H9 (cell line): Measurements from ENCODE around the gene RAB11FIP4. TPM values are rescaled to one million over a fixed set of nuclear protein-coding genes. Genes with fewer than 3 reads are reported as not detected.

ENCODE experiments used
- DNase-seq: peaks from one replicate; pipeline ENCODE4 v3.0.0-alpha.2; 2017
- H2AFZ ChIP-seq: one replicate; pipeline ENCODE4 v1.6.1; 2013; ENCODE audit warnings: mild to moderate bottlenecking, low read length, control low read depth, moderate library complexity
- H2AK5ac ChIP-seq: 2 replicates; pipeline ENCODE4 v1.6.1; 2013; ENCODE audit warnings: low read length, control low read depth, mixed read lengths; ENCODE audit not compliant: insufficient read length
- H2BK120ac ChIP-seq: one replicate; pipeline ENCODE4 v1.6.1; 2013; ENCODE audit warnings: low read depth, mild to moderate bottlenecking, low read length, control low read depth, inconsistent platforms; ENCODE audit not compliant: poor library complexity, severe bottlenecking
- H2BK12ac ChIP-seq: 2 replicates; pipeline ENCODE4 v1.6.1; 2013; ENCODE audit warnings: low read length, control low read depth, mixed read lengths, low read depth; ENCODE audit not compliant: insufficient read length
- H2BK15ac ChIP-seq: 2 replicates; pipeline ENCODE4 v1.6.1; 2013; ENCODE audit warnings: low read depth, low read length, control low read depth
- H2BK20ac ChIP-seq: one replicate; pipeline ENCODE4 v1.6.1; 2013; ENCODE audit warnings: low read depth, mild to moderate bottlenecking, low read length, control low read depth, inconsistent platforms; ENCODE audit not compliant: poor library complexity, severe bottlenecking
- H2BK5ac ChIP-seq: 2 replicates; pipeline ENCODE4 v1.6.1; 2013; ENCODE audit warnings: low read length, control low read depth, mixed read lengths; ENCODE audit not compliant: insufficient read length
- H3K14ac ChIP-seq: 2 replicates; pipeline ENCODE4 v1.6.1; 2013; ENCODE audit warnings: low read length, control low read depth; ENCODE audit not compliant: insufficient read depth
- H3K18ac ChIP-seq: 2 replicates; pipeline ENCODE4 v1.6.1; 2013; ENCODE audit warnings: low read depth, mild to moderate bottlenecking, mixed read lengths, low read length, control low read depth; ENCODE audit not compliant: insufficient read length
- H3K23ac ChIP-seq: 2 replicates; pipeline ENCODE4 v1.6.1; 2013; ENCODE audit warnings: low read length, control low read depth, mixed read lengths, low read depth; ENCODE audit not compliant: insufficient read length
- H3K23me2 ChIP-seq: 2 replicates; pipeline ENCODE4 v1.6.1; 2013; ENCODE audit warnings: low read depth, mild to moderate bottlenecking, mixed read lengths, low read length, control low read depth; ENCODE audit not compliant: insufficient read length, poor library complexity, severe bottlenecking
- H3K27ac ChIP-seq: 2 replicates; pipeline ENCODE4 v1.5.1; 2013; ENCODE audit warnings: low read length, control low read depth, mixed read lengths, low read depth; ENCODE audit not compliant: insufficient read length
- H3K27me3 ChIP-seq: 2 replicates; pipeline ENCODE4 v1.6.1; 2013; ENCODE audit warnings: low read length, control low read depth, inconsistent platforms; ENCODE audit not compliant: insufficient read depth
- H3K4ac ChIP-seq: 2 replicates; pipeline ENCODE4 v1.6.1; 2013; ENCODE audit warnings: low read depth, mild to moderate bottlenecking, control low read depth, inconsistent platforms, low read length, moderate library complexity
- H3K4me1 ChIP-seq: 2 replicates; pipeline ENCODE4 v1.6.1; 2013; ENCODE audit warnings: low read length, control low read depth, inconsistent platforms; ENCODE audit not compliant: insufficient read depth
- H3K4me2 ChIP-seq: 2 replicates; pipeline ENCODE4 v1.6.1; 2013; ENCODE audit warnings: low read length, control low read depth, mixed read lengths; ENCODE audit not compliant: insufficient read length, insufficient read depth
- H3K56ac ChIP-seq: 2 replicates; pipeline ENCODE4 v1.6.1; 2013; ENCODE audit warnings: low read depth, mild to moderate bottlenecking, mixed read lengths, low read length, control low read depth; ENCODE audit not compliant: insufficient read length
- H3K79me1 ChIP-seq: 2 replicates; pipeline ENCODE4 v1.6.1; 2013; ENCODE audit warnings: low read depth, mild to moderate bottlenecking, moderate library complexity, low read length, control low read depth, inconsistent platforms; ENCODE audit not compliant: insufficient read depth, poor library complexity, severe bottlenecking
- H3K79me2 ChIP-seq: 2 replicates; pipeline ENCODE4 v1.6.1; 2013; ENCODE audit warnings: low read length, control low read depth, inconsistent platforms; ENCODE audit not compliant: insufficient read depth
- H3K9ac ChIP-seq: 2 replicates; pipeline ENCODE4 v1.6.1; 2013; ENCODE audit warnings: low read length, control low read depth, mixed read lengths; ENCODE audit not compliant: insufficient read length; ENCODE audit errors: extremely low read depth
- H3K9me3 ChIP-seq: one replicate; pipeline ENCODE4 v1.6.1; 2013; ENCODE audit warnings: low read depth, low read length, inconsistent platforms; ENCODE audit not compliant: control insufficient read depth
- H3T11ph ChIP-seq: one replicate; pipeline ENCODE4 v1.6.1; 2013; ENCODE audit warnings: mild to moderate bottlenecking, low read length, control low read depth, inconsistent platforms
- H4K20me1 ChIP-seq: one replicate; pipeline ENCODE4 v1.6.1; 2013; ENCODE audit not compliant: control insufficient read depth, insufficient read length, insufficient read depth
- H4K5ac ChIP-seq: 2 replicates; pipeline ENCODE4 v1.6.1; 2013; ENCODE audit warnings: low read depth, mild to moderate bottlenecking, mixed read lengths, low read length, control low read depth; ENCODE audit not compliant: insufficient read length
- H4K8ac ChIP-seq: replicated peaks from 2 replicates; pipeline ENCODE4 v1.6.1; 2013; ENCODE audit warnings: low read length, control low read depth, mixed read lengths, low read depth; ENCODE audit not compliant: insufficient read length
- H4K91ac ChIP-seq: 2 replicates; pipeline ENCODE4 v1.6.1; 2013; ENCODE audit warnings: low read depth, mild to moderate bottlenecking, moderate library complexity, mixed read lengths, low read length, control low read depth; ENCODE audit not compliant: insufficient read length
- H3K27ac Mint-ChIP-seq, 3 experiments: 2 replicates in 2 of 3; 3 replicates in 1 of 3; pipeline ENCODE4 v1.8.0; 2020 to 2021; ENCODE audit warnings: mixed read lengths in 3 of 3, mild to moderate bottlenecking in 1 of 3, moderate library complexity in 1 of 3
- H3K27me3 Mint-ChIP-seq: 2 replicates; pipeline ENCODE4 v1.8.0; 2021; ENCODE audit warnings: low read depth, mild to moderate bottlenecking, moderate library complexity, mixed read lengths
- H3K36me3 Mint-ChIP-seq, 3 experiments: 2 replicates in 2 of 3; 3 replicates in 1 of 3; pipeline ENCODE4 v1.8.0; 2020 to 2021; ENCODE audit warnings: low read depth in 3 of 3, mixed read lengths in 3 of 3; ENCODE audit not compliant: insufficient read depth in 1 of 3
- H3K4me1 Mint-ChIP-seq, 2 experiments: 2 replicates each; pipeline ENCODE4 v1.8.0; 2020; ENCODE audit warnings: mixed read lengths in 2 of 2
- H3K4me3 Mint-ChIP-seq, 2 experiments: 2 replicates in 1 of 2; 3 replicates in 1 of 2; pipeline ENCODE4 v1.8.0; 2020 to 2021; ENCODE audit warnings: mild to moderate bottlenecking in 2 of 2, mixed read lengths in 2 of 2, moderate library complexity in 1 of 2
- H3K9me3 Mint-ChIP-seq, 2 experiments: 2 replicates in 1 of 2; 3 replicates in 1 of 2; pipeline ENCODE4 v1.8.0; 2020; ENCODE audit warnings: mild to moderate bottlenecking in 2 of 2, mixed read lengths in 2 of 2, moderate library complexity in 1 of 2
- CTCF ChIP-seq: fragments of 200-600 bp; sonication (generic); conservative IDR thresholded peaks from 3 replicates; pipeline ENCODE4 v1.8.0; 2021; ENCODE audit warnings: antibody characterized with exemption, mild to moderate bottlenecking
- WGBS: extraction: QIAGEN DNeasy Blood & Tissue Kit; methylation state at CpG from one replicate; pipeline ENCODE4 v1.1.7; 2013; ENCODE audit warnings: missing lambda C conversion rate, low lambda C conversion rate, mixed read lengths; ENCODE audit not compliant: insufficient read length; ENCODE audit errors: extremely low coverage; 5-methylcytosine and 5-hydroxymethylcytosine counted together
- total RNA-seq: library from RNA; stranded (reverse); gene quantifications from 2 replicates; pipeline ENCODE4 v1.2.1, GENCODE V29; 2021

Gene RAB11FIP4
- total RNA-seq, 1 experiment from 2014 or later, result 25.7 TPM

DNA sequence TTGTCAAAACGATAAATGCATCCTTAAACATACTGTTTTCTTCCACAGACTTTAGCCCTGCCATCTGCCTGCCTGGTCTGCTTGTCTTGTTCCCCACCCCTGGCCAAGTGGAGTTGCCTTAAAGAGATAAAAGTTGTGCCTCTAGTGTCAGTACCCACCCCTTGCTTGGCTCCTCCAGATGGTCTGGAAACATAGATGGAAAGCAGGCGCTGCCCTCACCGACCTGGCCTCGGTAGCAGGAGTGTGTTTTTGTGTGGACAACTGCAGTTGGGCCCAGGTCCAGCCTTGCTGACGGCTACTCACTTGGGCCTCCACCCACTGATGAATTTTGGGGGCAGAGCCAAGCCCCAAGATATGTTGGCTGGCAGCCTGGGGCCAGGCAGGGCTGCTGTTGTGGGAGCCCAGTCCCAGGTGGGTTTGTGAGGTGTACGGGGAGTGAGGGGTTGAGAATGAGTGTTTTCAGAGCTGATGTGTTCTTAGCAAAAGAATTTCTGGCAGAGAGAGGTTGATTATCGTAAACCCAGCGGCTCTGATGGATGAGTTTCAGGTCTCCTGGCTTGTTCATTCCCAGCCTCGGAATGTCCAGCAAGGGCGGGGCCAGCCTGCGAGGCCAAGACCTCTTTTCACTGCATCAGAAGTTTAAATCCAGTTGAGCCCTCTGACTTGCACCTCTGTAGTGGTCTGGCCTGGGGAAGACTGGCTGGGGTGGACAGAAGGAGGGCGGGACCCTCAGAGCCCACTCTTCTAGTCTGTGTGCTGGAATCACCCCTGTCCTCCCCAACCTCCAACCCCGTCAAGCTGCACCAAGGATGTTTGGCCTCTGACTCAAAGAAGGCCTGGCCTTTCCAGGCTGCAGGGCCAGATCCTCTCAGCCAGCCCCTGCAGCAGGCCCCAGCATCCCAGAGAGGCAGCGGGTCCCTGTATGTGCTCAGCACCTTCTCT, 179.7 kb downstream of the RAB11FIP4 start:
- TF ChIP-seq CTCF, result no peak
- no peaks in the 10 kb centered on the region for H3K9me3 Mint-ChIP-seq
- no peaks in the 10 kb centered on the region; the same call in 1 of the 2 replicates for H3K27me3 Mint-ChIP-seq
- Histone ChIP-seq H3K4me1 (no peaks in the 10 kb centered on the region), H2BK12ac (no peak overlapping the region), H3K79me1 (no peaks in the 10 kb centered on the region), H3T11ph (no peak overlapping the region), H3K9me3 (no peaks in the 10 kb centered on the region), H2BK20ac (no peak overlapping the region), H4K20me1 (no peaks in the 10 kb centered on the region), H3K4me2 (no peak overlapping the region), H2BK15ac (no peak overlapping the region), H3K4ac (no peak overlapping the region), H3K23ac (no peak overlapping the region), H4K8ac (no peak overlapping the region), H3K56ac (no peak overlapping the region), H2BK5ac (no peak overlapping the region), H3K14ac (no peak overlapping the region), H3K27me3 (no peaks in the 10 kb centered on the region), H3K23me2 (no peaks in the 10 kb centered on the region), H3K18ac (no peak overlapping the region), H3K9ac (no peak overlapping the region), H2AK5ac (no peak overlapping the region), H3K79me2 (no peaks in the 10 kb centered on the region), H2BK120ac (no peak overlapping the region), H3K27ac (no peak overlapping the region), H4K5ac (no peak overlapping the region), H2AFZ (no peak overlapping the region), H4K91ac (no peak overlapping the region)
- no peak for DNase-seq
- peaks cover 6 to 8% of the 10 kb centered on the region in 2 experiments; a peak in 3 of 4 replicates for H3K4me1 Mint-ChIP-seq
- no peak overlapping the region; a peak in 1 of 7 replicates for H3K27ac Mint-ChIP-seq
- H3K4me3 Mint-ChIP-seq, result no peak overlapping the region
- H3K36me3 Mint-ChIP-seq, result no peaks in the 10 kb centered on the region; a peak in 1 of 7 replicates
- WGBS, result no CpG with 5 or more reads among the region's 14 CpGs
